Esophagus (tissue), 2 donors: ENCODE data around the gene REM2. TPM values are rescaled to one million over a fixed set of nuclear protein-coding genes. Genes with fewer than 3 reads are reported as not detected.
"Not testable (repeated sequence)": the region's sequence is repeated elsewhere in the genome, so short reads cannot be mapped to it uniquely, and the experiment has no call there.

Source experiments
- H3K27ac ChIP-seq, 2 donors: one replicate each; pipeline ENCODE4 v1.5.1; 2013; ENCODE audit warnings: low read depth in 2 of 2, mild to moderate bottlenecking in 2 of 2, inconsistent platforms in 1 of 2, low read length in 1 of 2, moderate library complexity in 1 of 2
- H3K27me3 ChIP-seq, 2 donors: one replicate each; pipeline ENCODE4 v1.6.1; 2013; ENCODE audit warnings: low read length in 2 of 2, control low read depth in 1 of 2, mild to moderate bottlenecking in 1 of 2; ENCODE audit not compliant: insufficient read depth in 2 of 2, control insufficient read depth in 1 of 2
- H3K36me3 ChIP-seq, 2 donors: one replicate each; pipeline ENCODE4 v1.6.1; 2013; ENCODE audit warnings: low read length in 1 of 2; ENCODE audit not compliant: control insufficient read depth in 2 of 2, insufficient read depth in 2 of 2
- H3K4me1 ChIP-seq, 2 donors: one replicate each; pipeline ENCODE4 v1.6.1; 2013; ENCODE audit warnings: low read length in 1 of 2; ENCODE audit not compliant: control insufficient read depth in 2 of 2, insufficient read depth in 2 of 2
- H3K4me3 ChIP-seq, 2 donors: one replicate each; pipeline ENCODE4 v1.5.1; 2013; ENCODE audit warnings: low read length in 2 of 2, mild to moderate bottlenecking in 2 of 2, low read depth in 1 of 2, moderate library complexity in 1 of 2
- H3K9me3 ChIP-seq, 2 donors: one replicate each; pipeline ENCODE4 v1.6.1; 2013; ENCODE audit warnings: mild to moderate bottlenecking in 2 of 2, low read depth in 1 of 2, low read length in 1 of 2, moderate library complexity in 1 of 2; ENCODE audit not compliant: control insufficient read depth in 2 of 2, insufficient read depth in 1 of 2
- WGBS, 2 donors: extraction: QIAGEN DNeasy Blood & Tissue Kit; methylation state at CpG; one replicate each; pipeline ENCODE4 v1.1.7; 2013; 5-methylcytosine and 5-hydroxymethylcytosine counted together
- polyA plus RNA-seq, 2 donors: library from polyadenylated mRNA; stranded (reverse); fragments of 200-250 nt; gene quantifications; one replicate each; pipeline ENCODE4 v1.2.3, GENCODE V29; 2013
- donor health status: healthy with polysubstance abuse.
- donor health status: Bipolar disorder and iron deficiency.

Gene REM2
- polyA plus RNA-seq, 2 donors: 0.31 to 1.1 TPM

GRCh38 chr14:22906073-22906472 is 23.1 kb downstream of the REM2 start:
- Histone ChIP-seq H3K27ac (no peak overlapping the region), H3K36me3 (peaks cover 16 to 53% of the 10 kb centered on the region in 2 donors)
- 96% methylated on average over 20 of the region's 20 CpGs for WGBS, 2 donors

GRCh38 chr14:22907429-22907828 is 24.4 kb downstream of the REM2 start:
- no peak overlapping the region for H3K4me3 ChIP-seq
- no peaks in the 10 kb centered on the region for H3K27me3 ChIP-seq
- peaks cover 12 to 40% of the 10 kb centered on the region in 2 donors for H3K36me3 ChIP-seq
- H3K4me1 ChIP-seq: peaks cover 0 to 4% of the 10 kb centered on the region in 2 donors
- no peaks in the 10 kb centered on the region for H3K9me3 ChIP-seq
- no peak overlapping the region for H3K27ac ChIP-seq
- 91 to 93% methylated on average over 3 of the region's 3 CpGs for WGBS, 2 donors

More at GRCh38 chr14:22906073-22906472, 23.1 kb downstream of the REM2 start:
- Histone ChIP-seq H3K4me1 (peaks cover 0 to 4% of the 10 kb centered on the region in 2 donors), H3K9me3 (no peaks in the 10 kb centered on the region), H3K4me3 (no peak overlapping the region), H3K27me3 (no peaks in the 10 kb centered on the region)

GRCh38 chr14:22908601-22909000 is 25.6 kb downstream of the REM2 start:
- no peaks in the 10 kb centered on the region for H3K9me3 ChIP-seq
- H3K27ac ChIP-seq: no peak overlapping the region
- peaks cover 0 to 3% of the 10 kb centered on the region in 2 donors for H3K4me1 ChIP-seq
- H3K36me3 ChIP-seq: peaks cover 12 to 35% of the 10 kb centered on the region in 2 donors
- WGBS, 2 donors: 81% methylated on average over 8 of the region's 8 CpGs
- no peak overlapping the region for H3K4me3 ChIP-seq
- no peaks in the 10 kb centered on the region for H3K27me3 ChIP-seq

GRCh38 chr14:22910916-22911315 is 27.9 kb downstream of the REM2 start:
- Histone ChIP-seq H3K4me1 (no peaks in the 10 kb centered on the region), H3K36me3 (peaks cover 4 to 19% of the 10 kb centered on the region in 2 donors)

GRCh38 chr14:22914836-22915235 is 31.8 kb downstream of the REM2 start:
- H3K4me3 ChIP-seq, H3K27ac ChIP-seq, H3K27me3 ChIP-seq, H3K9me3 ChIP-seq, H3K36me3 ChIP-seq, H3K4me1 ChIP-seq: not testable (repeated sequence)
- WGBS, 2 donors: 90 to 92% methylated on average over 4 of the region's 4 CpGs

More at GRCh38 chr14:22910916-22911315, 27.9 kb downstream of the REM2 start:
- H3K27me3 ChIP-seq: no peaks in the 10 kb centered on the region
- H3K4me3 ChIP-seq: no peak overlapping the region
- no peak overlapping the region for H3K27ac ChIP-seq
- WGBS, 2 donors: 84 to 88% methylated on average over 5 of the region's 5 CpGs
- no peaks in the 10 kb centered on the region for H3K9me3 ChIP-seq

- no peak overlapping the region for H3K4me3 ChIP-seq
- H3K9me3 ChIP-seq: no peaks in the 10 kb centered on the region
- H3K4me1 ChIP-seq: peaks cover 0 to 4% of the 10 kb centered on the region in 2 donors
- WGBS, 2 donors: 79% methylated on average over 8 of the region's 8 CpGs
- H3K27me3 ChIP-seq: no peaks in the 10 kb centered on the region
- peaks cover 4% of the 10 kb centered on the region in 2 donors for H3K36me3 ChIP-seq
- no peak overlapping the region for H3K27ac ChIP-seq
Observed at GRCh38 chr14:22915886-22916521, 33.0 kb downstream of the REM2 start.

- Histone ChIP-seq H3K4me1 (peaks cover 0 to 4% of the 10 kb centered on the region in 2 donors), H3K27me3 (no peaks in the 10 kb centered on the region), H3K27ac (peak within 1 kb of the TSS; percentile 96 to 97), H3K4me3 (peak within 1 kb of the TSS; percentile 61 to 68), H3K36me3 (peaks cover 9 to 11% of the 10 kb centered on the region in 2 donors), H3K9me3 (no peaks in the 10 kb centered on the region)
- WGBS, 2 donors: 0 to 1% methylated on average over 46 of the region's 46 CpGs
Observed at GRCh38 chr14:22918804-22919600, 36.0 kb downstream of the REM2 start, which contains the start of gene RBM23. TSS of gene RBM23 (minus strand) at chr14:22919149.

- no peaks in the 10 kb centered on the region for H3K27me3 ChIP-seq
- H3K4me3 ChIP-seq: peak overlapping the region; percentile 15 to 33
- H3K36me3 ChIP-seq: peaks cover 14 to 16% of the 10 kb centered on the region in 2 donors
- H3K9me3 ChIP-seq: no peaks in the 10 kb centered on the region
- WGBS, 2 donors: 6 to 10% methylated on average over 10 of the region's 10 CpGs
- peaks cover 0 to 4% of the 10 kb centered on the region in 2 donors for H3K4me1 ChIP-seq
- H3K27ac ChIP-seq: peak overlapping the region; percentile 84 to 97
Observed at GRCh38 chr14:22919601-22919921, 36.5 kb downstream of the REM2 start.

- Histone ChIP-seq H3K4me1 (peaks cover 0 to 4% of the 10 kb centered on the region in 2 donors), H3K27ac (no peak overlapping the region), H3K4me3 (no peak overlapping the region), H3K9me3 (no peaks in the 10 kb centered on the region), H3K36me3 (peaks cover 14 to 18% of the 10 kb centered on the region in 2 donors), H3K27me3 (no peaks in the 10 kb centered on the region)
- 90 to 92% methylated on average over 6 of the region's 6 CpGs for WGBS, 2 donors
Observed at GRCh38 chr14:22920697-22921096, 37.7 kb downstream of the REM2 start.
